ENCODE results near the gene BACH2.

Gene BACH2

DNA sequence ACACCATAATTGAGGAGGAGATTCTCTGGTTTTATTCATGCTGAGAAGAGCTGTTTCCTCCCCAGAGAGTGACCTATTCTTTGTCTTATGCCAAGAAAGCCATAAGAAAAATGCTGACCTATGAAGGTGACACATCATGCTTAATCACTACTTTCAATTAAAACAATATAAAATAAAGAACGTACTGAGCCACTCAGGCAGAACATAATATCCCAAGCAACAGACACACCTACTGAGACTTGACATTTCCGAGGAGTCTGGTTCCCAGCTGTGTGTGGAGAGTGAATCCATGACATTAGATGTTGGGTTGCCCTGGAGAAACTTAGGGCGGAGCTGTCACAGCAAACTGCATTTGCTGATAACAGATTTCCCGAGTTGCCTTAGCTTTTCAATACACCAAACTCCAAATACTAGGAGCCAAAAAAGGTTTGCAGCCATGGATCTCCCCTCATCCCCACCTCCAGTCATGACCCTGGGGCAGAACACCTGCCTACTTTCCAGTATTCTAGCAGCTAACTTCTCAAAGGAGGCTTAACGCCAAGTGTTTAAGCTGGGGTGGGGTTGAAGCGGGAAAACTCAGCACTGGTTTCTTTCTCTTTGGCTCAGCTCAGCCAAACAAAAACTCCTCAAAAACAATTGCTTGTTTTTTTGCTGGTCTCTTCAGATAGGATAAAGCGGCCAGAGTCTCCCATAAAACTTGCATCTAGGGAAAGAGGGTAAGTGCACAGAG, 92.2 kb downstream of the BACH2 start:
- peak; percentile 57 for FAIRE-seq

DNA sequence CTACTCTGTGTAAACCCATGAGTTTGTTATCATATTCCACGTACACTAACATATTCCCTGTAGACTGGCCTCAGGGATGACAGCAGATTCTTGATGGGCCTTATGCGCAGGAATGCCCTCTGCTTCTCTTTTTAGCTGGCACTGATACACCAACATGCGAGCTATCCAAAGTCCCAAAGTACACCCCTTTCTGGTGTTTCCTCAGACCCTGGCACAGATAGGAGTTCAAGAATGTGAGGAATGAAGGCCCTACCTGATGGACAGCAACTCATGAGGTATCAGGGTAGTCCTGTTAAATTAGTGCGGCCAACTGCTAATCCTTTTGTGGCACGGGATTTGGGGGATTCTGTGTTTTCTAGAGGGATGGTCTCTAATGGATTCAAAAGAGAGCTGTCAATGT, 93.0 kb downstream of the BACH2 start:
- no peak for FAIRE-seq

DNA sequence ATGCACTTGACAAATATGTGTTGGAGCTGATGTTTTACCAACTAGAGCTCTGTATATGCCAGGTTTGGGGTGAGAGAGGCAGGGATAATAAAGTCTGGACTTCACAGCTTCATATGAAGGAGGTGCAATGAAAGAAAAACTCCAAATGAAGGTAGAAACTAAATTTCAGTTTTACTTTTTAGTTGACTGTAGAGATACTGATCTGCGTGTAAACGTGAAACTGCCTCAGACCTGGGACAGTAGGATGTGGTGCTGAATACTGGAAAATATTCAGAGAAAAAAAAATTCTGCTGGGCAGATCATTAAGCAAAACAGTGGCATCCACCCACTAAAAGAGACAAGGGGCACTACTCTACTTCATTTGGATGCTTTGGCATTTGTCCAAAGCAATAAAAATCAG, 94.5 kb downstream of the BACH2 start:
- no peak for FAIRE-seq

DNA sequence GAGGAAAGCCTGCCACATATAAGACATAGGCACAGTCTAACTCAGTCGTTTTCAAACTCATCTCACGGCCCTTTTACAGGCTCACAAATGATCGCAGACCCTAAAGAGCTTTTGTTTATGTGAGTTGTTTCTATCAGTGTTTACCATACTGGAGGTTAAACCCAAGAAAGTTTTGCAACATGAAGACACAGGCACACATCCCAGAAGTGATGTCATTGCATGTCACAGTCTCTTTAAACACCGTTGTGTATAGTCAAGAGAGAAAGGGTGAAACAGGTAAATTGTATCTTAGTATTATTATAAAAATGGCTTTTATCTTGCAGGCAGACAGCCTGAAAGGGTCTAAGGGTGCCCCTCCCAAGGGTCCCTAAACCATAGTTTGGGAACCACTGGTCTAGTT, 96.7 kb downstream of the BACH2 start:
- FAIRE-seq: no peak

DNA sequence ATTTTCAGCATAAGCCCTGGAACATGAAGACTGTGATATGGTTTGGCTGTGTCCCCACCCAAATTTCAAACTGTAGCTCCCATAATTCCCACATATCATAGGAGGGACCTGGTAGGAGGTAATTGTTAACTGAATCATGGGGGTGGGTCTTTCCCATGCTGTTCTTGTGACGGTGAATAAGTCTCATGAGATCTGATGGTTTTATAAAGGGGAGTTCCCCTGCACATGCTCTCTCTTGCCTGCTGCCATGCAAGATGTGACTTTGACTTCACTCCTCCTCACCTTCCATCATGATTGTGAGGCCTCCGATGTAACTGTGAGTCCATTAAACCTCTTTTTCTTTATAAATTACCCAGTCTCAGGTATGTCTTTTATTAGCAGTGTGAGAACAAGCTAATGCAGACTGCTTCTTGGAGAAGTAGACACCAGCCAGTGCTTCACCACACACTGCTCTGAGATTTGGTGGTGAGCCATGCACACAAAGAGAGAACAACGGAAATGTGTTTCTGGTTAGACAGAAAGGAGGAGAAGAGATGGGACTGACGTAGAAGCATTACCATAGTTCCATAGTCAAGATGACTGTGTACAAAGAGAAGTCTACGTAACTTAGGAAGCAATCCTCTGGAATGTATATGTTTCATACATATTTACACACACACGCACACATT, 97.8 kb downstream of the BACH2 start:
- no peak for FAIRE-seq

DNA sequence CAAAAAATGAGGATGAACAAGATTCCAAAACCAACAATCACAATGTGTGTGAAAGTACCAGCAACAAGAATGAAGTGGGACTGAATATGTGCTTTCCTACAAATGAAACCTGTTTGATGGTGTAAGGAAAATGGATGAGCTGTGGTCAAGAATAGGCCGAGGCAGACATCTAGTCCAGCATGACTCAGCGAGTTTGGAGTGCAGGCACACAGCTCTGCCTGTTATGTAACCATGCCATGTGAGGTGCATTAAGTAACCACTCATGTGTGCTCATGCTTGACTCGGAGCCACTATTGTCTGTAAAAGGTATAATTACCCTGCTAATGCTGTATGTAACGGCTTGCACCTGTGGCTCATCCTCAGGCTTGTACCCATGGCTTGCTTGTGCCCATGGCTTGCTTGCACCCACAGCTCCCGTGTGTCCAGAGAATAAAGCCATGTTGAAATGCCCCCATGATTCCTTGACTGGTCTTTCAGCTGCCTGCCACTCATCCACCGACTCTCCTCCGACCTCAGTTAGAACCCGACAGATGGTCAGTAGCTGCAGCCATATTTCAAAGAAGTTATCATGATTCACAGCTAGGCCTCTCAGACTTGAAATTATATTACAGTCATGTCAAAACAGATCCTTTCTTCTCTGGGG, 98.7 kb downstream of the BACH2 start:
- FAIRE-seq: no peak

DNA sequence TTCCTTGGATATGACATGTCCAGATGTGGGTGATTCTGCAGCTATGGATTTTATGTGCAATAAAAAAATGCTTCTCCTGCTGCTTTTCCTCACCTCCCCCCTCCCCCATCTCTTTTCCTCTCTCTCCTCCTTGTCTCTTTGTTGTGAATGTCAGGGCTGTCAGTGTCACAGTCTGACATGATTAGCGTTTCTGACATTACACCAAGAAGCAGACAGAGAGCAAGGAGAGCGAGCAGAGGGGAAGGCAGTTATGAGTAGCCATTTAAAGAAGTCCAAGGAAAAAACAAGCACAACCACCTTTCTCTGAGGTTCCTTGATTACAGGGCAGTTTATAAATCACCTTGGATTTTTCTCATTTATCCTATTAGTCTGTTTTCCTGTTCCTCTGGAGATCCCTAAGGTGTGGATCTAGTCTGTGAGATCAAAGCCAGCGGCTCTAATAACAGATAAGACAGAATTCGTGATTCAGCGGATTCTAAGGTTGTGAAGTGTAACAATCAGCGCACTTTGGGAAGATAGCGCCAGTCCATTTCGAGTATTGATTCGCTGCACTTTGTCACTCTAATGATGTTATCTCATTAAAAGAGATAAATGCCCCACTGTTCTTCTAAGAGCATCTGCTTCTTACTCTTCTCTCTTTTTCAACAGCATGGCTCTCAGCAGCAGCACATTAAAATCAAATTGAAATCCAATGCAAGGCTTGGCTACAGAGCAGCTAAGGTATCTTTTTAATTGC, 101.4 kb downstream of the BACH2 start:
- FAIRE-seq: no peak

DNA sequence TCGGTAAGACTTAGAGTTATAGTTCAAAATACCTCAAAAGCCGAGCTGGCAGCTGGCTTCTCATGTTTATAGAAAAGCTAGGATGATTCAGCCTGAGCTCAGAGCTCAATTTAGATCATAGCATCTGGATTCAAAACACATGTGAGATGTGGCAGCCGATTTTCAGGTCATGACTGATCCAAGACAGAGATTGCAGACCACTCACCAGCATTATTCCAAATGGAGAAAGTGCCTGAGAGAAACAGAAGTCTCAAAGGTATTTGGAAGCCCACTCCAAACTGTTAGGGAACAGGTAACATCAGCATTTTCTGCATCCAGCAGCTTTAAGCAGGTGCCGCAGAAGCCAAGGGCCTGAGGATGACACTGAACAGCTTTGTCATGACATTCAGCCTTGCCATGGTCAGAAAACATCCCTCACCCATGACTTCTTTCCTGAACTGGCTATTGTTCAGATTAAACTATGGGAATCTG, 102.2 kb downstream of the BACH2 start:
- no peak for FAIRE-seq

DNA sequence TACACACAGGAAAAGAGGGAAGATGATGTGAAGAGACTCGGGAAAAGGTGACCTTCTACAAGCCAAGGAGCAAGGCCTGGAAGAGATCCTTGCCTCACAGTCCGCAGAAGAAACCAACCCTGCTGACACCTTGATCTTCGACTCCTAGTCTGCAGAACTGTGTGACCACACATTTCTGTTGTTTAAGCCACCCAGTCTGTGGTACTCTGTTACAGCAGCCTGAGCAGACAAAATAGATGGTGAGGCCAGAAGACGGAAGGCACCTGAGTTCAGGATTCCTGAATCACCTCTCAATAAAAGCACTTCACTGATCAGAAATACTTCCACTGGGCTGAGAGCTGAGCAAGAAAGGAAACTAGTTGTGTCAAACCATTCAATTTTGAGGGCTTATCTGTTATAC, 103.3 kb downstream of the BACH2 start:
- no peak for FAIRE-seq

DNA sequence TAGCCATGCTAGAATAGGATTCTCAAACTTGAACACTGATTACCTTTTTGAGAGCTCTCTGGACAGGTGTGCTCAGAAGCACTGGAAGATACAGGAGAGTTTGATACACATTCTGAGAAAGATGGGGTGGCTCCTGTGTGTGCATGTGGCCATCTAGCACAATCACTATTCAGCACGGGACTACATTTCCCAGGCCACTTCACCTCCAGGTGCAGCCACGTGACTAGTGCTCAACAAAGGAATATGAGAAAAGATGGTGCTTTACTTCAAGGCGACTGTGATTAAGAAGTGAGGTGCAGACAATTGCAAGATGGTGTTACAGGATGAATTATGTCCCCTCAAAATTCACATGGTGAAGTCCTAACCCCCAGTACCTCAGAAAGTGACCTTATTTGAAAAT, 103.8 kb downstream of the BACH2 start:
- no peak for FAIRE-seq

DNA sequence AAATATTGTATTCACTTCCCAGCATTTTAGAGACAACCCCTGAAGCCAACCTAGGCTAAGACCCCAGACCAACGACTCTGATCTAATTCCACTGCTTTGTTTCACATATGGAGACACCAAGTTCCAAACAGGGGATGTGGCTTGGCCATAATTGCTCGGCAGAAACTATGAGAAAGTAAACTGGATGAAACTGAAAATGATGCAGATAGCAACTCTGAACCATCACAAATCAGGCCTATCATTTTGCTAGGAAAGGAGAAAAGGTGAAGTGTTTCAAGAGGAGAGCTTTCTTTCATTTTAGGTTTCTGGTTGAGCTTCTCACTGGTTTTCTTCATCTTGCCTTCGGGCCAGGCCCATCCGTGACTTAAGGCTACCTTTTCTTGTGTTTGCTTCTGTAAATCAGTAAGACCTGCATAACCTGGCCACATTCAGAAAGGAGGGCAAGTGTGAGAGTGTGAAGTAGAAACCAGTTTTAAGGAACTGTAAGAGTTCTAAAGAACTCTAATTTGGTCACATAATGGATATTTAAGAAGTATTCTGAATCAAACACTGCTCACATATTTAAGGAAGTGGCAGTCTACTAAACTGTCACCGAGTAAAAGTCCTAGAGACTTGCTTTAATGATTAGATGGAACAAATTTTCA, 105.8 kb downstream of the BACH2 start:
- FAIRE-seq: no peak

DNA sequence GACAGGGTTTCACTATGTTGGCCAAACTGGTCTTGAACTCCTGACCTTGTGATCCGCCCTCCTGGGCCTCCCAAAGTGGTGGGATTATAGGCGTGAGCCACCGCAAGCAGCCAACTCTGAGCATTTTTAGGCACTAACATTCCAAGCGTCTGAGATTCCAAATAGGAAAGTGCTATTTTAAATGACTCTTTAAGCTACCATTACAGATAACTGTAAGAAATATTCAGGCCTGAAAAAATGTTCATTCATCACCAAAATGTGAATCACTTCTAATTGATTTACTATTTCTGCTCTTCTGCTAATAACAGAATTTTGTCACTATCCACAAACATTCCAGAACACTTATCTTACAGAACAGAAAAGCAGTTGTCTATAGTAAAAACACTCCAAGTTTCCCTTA, 106.5 kb downstream of the BACH2 start:
- no peak for FAIRE-seq

DNA sequence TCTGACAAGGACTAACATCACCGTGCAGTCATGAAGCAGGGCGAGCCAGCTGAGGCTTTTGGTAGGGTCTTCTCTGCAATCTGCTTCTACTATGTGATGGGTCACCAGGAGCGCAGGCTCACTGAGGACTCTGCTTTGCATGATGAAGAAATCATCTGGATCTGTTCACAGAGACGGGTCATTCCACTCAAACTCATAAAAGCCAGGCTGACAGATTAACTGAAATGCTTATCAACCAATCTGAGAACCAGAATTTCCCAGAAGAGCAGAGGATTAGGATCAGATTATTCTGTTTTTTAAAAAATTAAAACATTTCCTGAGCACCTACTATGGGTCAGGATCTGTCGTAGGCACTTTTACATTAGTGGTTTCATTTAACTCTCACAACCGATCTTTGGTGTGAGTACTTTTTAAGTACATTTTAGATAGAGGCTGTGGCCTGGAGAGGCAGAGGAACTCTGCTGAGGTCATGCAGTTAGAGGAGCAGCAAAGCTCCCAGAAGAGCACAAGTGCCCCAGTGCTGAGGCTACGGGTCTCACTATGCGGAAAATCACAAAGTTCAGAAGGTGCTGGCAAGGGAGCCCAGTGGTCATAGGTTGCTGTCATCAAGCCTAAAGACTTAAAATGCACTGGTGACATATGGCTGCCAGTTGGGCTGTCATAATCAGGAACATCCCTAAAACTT, 109.1 kb downstream of the BACH2 start:
- no peak for FAIRE-seq

DNA sequence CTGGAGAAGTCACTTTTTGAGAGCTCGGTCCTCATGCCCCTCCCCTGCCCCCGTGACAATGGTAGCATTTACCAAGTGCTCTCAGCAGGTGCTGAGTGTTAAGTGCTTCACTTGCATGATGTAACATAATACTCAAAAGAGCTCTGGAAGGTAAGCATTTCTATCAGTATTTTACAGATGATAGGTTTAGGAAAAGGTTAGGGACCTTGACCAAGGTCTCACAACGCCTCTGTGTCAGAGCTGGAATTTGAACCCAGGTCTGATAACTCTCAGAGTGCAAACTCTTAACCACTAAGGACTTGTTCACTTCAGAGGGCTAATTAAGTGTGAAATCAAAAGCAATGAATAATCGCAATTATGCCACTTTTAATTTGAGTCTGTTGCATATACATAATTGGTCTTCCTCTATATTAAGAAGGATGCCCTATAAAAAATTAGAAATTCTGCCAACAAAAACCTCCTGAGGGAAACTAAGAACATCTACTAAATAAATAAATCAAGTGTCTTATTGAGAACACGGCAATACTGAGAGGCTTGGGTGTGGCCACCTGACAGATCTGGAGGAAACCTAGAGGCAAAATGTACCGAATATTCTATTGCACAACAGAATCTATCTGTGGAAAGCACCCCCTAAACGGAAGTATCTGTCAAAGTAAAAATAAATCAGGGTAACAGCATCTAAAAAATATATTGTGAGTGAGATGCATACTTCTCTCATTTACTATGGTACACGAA, 109.8 kb downstream of the BACH2 start:
- FAIRE-seq: no peak

DNA sequence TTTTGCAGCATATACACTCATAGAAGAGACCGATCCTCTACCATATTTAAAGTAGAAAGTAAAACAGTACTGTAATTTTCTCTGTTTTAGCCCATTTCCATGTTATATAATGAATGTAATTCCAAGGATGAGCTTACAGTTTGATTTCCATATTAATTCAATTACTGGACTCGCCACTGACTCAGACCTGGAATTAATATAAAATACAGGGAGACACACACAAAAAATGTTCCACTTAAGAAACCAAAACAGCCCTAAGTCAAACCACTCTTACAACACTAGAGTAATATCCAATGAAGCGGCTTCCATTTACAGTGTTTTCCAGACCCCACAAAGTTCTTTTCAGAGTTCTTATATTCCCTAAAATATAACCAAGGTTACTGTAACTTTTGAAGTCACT, 110.6 kb downstream of the BACH2 start:
- FAIRE-seq: no peak

DNA sequence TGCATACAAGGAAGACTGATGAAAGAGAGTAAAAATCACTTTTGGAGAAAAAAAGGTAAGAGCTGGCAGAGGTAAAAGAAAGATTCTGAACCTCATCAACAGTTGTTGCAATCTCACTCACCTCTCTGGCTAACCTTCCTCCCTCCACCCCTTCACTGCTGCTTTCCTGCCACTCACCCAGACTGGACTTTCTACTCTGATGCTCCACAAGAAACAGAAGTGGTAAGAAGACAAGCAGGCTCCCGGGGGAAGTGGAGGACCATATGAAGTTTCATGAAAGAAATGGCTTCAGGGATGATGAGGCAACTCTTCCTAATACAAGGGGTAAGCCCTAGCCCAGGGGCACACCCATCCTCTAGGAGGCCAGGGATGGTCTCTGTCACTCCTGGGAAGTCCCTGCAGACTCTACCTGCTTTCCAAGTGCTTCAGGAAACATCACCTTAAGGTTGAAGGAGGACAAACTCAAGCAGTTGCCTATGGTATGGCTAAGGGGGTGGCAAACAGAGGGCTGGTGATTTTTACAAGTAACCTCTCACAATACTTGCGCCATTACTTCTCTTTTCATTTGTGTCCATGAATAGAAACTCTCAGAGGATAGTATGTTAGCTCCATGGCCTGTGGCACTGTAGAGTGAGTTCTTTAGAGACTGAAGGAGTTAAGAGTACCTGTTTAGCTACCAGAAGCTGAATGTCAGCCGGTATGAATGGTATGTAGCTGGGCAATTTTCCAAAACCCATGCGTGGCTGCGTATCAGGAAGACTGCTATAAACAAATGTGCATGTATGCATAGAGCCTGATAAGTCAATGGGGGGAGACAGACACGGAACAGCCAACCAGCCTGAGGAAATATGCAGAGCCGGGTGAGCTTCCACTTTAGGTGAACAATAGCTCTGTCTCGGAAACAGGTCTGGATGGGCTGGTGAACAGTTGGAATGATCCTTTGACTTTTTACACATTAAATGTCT, 112.0 kb downstream of the BACH2 start:
- FAIRE-seq: no peak

DNA sequence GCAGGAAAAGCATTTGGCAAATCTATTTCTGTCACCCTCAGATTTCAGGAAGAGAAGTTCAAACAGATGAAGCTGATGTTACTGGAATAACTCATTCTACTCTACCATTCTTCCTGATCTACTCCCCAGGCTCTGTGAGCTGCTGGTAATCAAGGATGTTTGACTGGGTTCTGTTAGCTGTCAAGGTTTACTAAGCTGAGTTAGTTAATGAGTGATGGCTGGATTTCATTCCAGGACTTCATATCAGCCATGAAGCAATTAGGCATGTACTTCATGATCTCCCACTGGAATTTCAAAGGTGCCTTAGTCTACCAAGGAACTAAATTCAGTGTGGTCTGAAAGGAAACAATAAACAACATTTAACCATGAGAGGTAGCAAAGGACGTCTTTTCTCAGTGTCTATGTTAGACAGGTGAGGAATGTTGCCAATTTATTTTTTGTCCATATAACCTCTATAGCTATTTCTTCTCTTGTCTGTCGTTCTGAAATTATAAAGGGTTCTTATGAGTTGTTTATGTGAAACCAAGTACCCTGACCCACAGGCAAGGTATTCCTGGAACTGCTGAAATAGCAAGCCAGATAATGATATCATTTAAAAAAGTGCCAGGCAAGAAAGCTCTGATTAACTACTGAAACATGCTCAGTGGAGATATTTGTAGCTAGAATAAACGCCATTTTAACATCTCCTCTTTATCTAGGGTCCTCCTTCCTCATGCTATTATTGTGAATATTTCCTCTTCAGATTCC, 112.9 kb downstream of the BACH2 start:
- FAIRE-seq: no peak

DNA sequence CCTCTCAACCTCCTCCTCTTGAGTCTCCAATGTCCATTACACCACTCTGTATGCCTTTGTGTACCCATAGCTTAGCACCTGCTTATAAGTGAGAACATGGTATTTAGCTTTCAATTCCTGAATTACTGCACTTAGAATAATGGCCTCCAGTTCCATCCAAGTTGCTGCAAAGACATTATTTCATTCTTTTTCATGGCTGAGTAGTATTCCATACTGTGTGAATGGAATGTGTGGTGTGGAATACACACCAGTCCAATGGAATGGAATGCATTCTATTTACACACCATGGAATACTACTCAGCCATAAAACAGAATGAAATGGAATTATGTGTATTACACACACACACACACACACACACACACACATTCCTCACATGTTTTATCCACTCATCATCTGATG, 116.1 kb downstream of the BACH2 start:
- FAIRE-seq: no peak

All from endometrium (tissue), 2 donors.